Measurements from ENCODE around the gene S100A10. TPM values are rescaled to one million over a fixed set of nuclear protein-coding genes. Genes with fewer than 3 reads are reported as not detected.

Gene S100A10
- total RNA-seq, 1 donor from 2014 or later: 1,257 TPM

GRCh38 chr1:151985768-151986167 lies 7.9 kb downstream of the S100A10 start:
- H3K27me3 Mint-ChIP-seq (ENCODE audit: low read depth, unreplicated experiment): no peaks in the 10 kb centered on the region
- DNase-seq (ENCODE audit: low read depth) (no peak), FAIRE-seq (no peak)
- H3K4me1 Mint-ChIP-seq (ENCODE audit: low read depth, unreplicated experiment): peaks cover 85% of the 10 kb centered on the region
- H3K27me3 ChIP-seq (ENCODE audit: insufficient read depth, low read length): no peaks in the 10 kb centered on the region
- H2AFZ ChIP-seq (ENCODE audit: low read depth, low read length): no peak overlapping the region
- no peaks in the 10 kb centered on the region for H3K9me3 ChIP-seq (ENCODE audit: insufficient read depth, low read depth, low read length)
- peaks cover 56% of the 10 kb centered on the region for H3K79me2 ChIP-seq (ENCODE audit: insufficient read depth, low read length)
- peaks cover 27% of the 10 kb centered on the region for H3K36me3 Mint-ChIP-seq (ENCODE audit: low read depth, unreplicated experiment)
- peaks cover 40% of the 10 kb centered on the region for H3K36me3 ChIP-seq (ENCODE audit: insufficient read depth, low read length)
- H4K20me1 ChIP-seq (ENCODE audit: insufficient read depth, low read length): peaks cover 42% of the 10 kb centered on the region
- H3K4me3 Mint-ChIP-seq (ENCODE audit: unreplicated experiment): peak overlapping the region; percentile 14
- peaks cover 53% of the 10 kb centered on the region for H3K4me1 ChIP-seq (ENCODE audit: insufficient read depth, low read length)
- TF ChIP-seq CTCF (IDR thresholded peaks at IDR 0.05; ENCODE audit: insufficient read depth, low read depth, low read length) (no peak), EZH2 (IDR thresholded peaks at IDR 0.05; ENCODE audit: insufficient read depth, low read length) (no peak)
- no peaks in the 10 kb centered on the region for H3K9me3 Mint-ChIP-seq (ENCODE audit: unreplicated experiment)
- no peak overlapping the region for H3K9ac ChIP-seq (ENCODE audit: low read length)
- no peak overlapping the region for H3K27ac ChIP-seq (ENCODE audit: low read depth, low read length)
- no peak overlapping the region for H3K4me3 ChIP-seq (ENCODE audit: insufficient read depth, low read depth, low read length)
- H3K4me2 ChIP-seq (ENCODE audit: low read length): no peak overlapping the region
- peak overlapping the region; percentile 49 for H3K27ac Mint-ChIP-seq (ENCODE audit: unreplicated experiment)

GRCh38 chr1:151985270-151985669 lies 8.4 kb downstream of the S100A10 start:
- H3K9me3 Mint-ChIP-seq (ENCODE audit: unreplicated experiment): no peaks in the 10 kb centered on the region
- H3K4me2 ChIP-seq (ENCODE audit: low read length): no peak overlapping the region
- H3K27ac ChIP-seq (ENCODE audit: low read depth, low read length): no peak overlapping the region

More at GRCh38 chr1:151985270-151985669, 8.4 kb downstream of the S100A10 start:
- FAIRE-seq (no peak), DNase-seq (ENCODE audit: low read depth) (no peak)
- Histone ChIP-seq H2AFZ (ENCODE audit: low read depth, low read length) (no peak overlapping the region), H4K20me1 (ENCODE audit: insufficient read depth, low read length) (peaks cover 40% of the 10 kb centered on the region), H3K9me3 (ENCODE audit: insufficient read depth, low read depth, low read length) (no peaks in the 10 kb centered on the region), H3K27me3 (ENCODE audit: insufficient read depth, low read length) (no peaks in the 10 kb centered on the region), H3K36me3 (ENCODE audit: insufficient read depth, low read length) (peaks cover 40% of the 10 kb centered on the region), H3K9ac (ENCODE audit: low read length) (no peak overlapping the region), H3K4me1 (ENCODE audit: insufficient read depth, low read length) (peaks cover 53% of the 10 kb centered on the region), H3K79me2 (ENCODE audit: insufficient read depth, low read length) (peaks cover 51% of the 10 kb centered on the region), H3K4me3 (ENCODE audit: insufficient read depth, low read depth, low read length) (no peak overlapping the region)
- H3K4me1 Mint-ChIP-seq (ENCODE audit: low read depth, unreplicated experiment): peaks cover 84% of the 10 kb centered on the region
- H3K27me3 Mint-ChIP-seq (ENCODE audit: low read depth, unreplicated experiment): no peaks in the 10 kb centered on the region
- peak overlapping the region; percentile 7 for H3K4me3 Mint-ChIP-seq (ENCODE audit: unreplicated experiment)
- peaks cover 29% of the 10 kb centered on the region for H3K36me3 Mint-ChIP-seq (ENCODE audit: low read depth, unreplicated experiment)
- TF ChIP-seq CTCF (IDR thresholded peaks at IDR 0.05; ENCODE audit: insufficient read depth, low read depth, low read length) (no peak), EZH2 (IDR thresholded peaks at IDR 0.05; ENCODE audit: insufficient read depth, low read length) (no peak)
- peak overlapping the region; percentile 49 for H3K27ac Mint-ChIP-seq (ENCODE audit: unreplicated experiment)

Data from astrocyte (in vitro differentiated cells and primary cell).